Measurements from ENCODE around the gene MECR. TPM values are rescaled to one million over a fixed set of nuclear protein-coding genes. Genes with fewer than 3 reads are reported as not detected.

The MECR gene
- polyA plus RNA-seq, 1 of the 3 experiments (the other 2 are of a cell fraction) = 38.3 TPM

- CTCF ChIA-PET = interaction anchor here (1.3 kb wide), 1 partner anchor 15 kb away, joined by 4 read pairs; no protein-coding TSS in a partner anchor
- POLR2A ChIA-PET = no interaction called here
- Histone ChIP-seq H3K9me3 (no peaks in the 10 kb centered on the region), H3K27ac (ENCODE audit: low read depth in 2 of 2, low read length in 1 of 2) (no peak overlapping the region), H2AFZ (ENCODE audit: low read depth) (no peak overlapping the region), H3K4me1 (ENCODE audit: control insufficient read depth in 1 of 2, insufficient read depth in 2 of 2, low read depth in 1 of 2, low read length in 1 of 2) (peaks cover 0 to 8% of the 10 kb centered on the region in 2 experiments; a peak in 2 of 4 replicates), H3K27me3 (ENCODE audit: insufficient read depth) (no peaks in the 10 kb centered on the region), H4K20me1 (ENCODE audit: insufficient read depth) (no peaks in the 10 kb centered on the region), H3K36me3 (replicated peaks in 1 of 2; ENCODE audit: control insufficient read depth in 1 of 2, insufficient read depth in 2 of 2, low read length in 1 of 2) (peaks cover 23 to 30% of the 10 kb centered on the region in 2 experiments), H3K4me3 (ENCODE audit: low read depth in 2 of 2, low read length in 1 of 2) (no peak overlapping the region), H3K9me2 (no peaks in the 10 kb centered on the region), H3K79me2 (ENCODE audit: insufficient read depth) (no peaks in the 10 kb centered on the region), H3K4me2 (no peak overlapping the region), H3F3A (replicated peaks; ENCODE audit: insufficient read depth) (peaks cover 3% of the 10 kb centered on the region), H3K9ac (no peak overlapping the region)
- no peak for TF ChIP-seq GATA2 (CRISPR knock-in tag; IDR thresholded peaks at IDR 0.05)
- no peak for TF ChIP-seq IRF3 (IDR thresholded peaks at IDR 0.05; ENCODE audit: low read depth, low read length)
- no peak for TF ChIP-seq TAF1 (IDR thresholded peaks at IDR 0.05; ENCODE audit: borderline replicate concordance, low read depth, low read length)
- no peak for TF ChIP-seq RXRA (IDR thresholded peaks at IDR 0.05; ENCODE audit: borderline replicate concordance, low read depth)
- TF ChIP-seq RFX5 (IDR thresholded peaks at IDR 0.05; ENCODE audit: low read length) = no peak
- no peak for TF ChIP-seq YY1 (IDR thresholded peaks at IDR 0.05; ENCODE audit: low read depth)
- TF ChIP-seq MAX (IDR thresholded peaks at IDR 0.05; ENCODE audit: low read depth) = no peak
- TF ChIP-seq FOXJ3 (CRISPR knock-in tag; IDR thresholded peaks at IDR 0.05) = no peak
- TF ChIP-seq FOSL2 (IDR thresholded peaks at IDR 0.05; ENCODE audit: borderline replicate concordance, low read depth) = no peak
- no peak for TF ChIP-seq REST (IDR thresholded peaks at IDR 0.05; ENCODE audit: low read depth, low read length)
- TF ChIP-seq CTCF (IDR thresholded peaks at IDR 0.05) = no peak
- no peak for TF ChIP-seq TCF12 (IDR thresholded peaks at IDR 0.05)
- no peak for TF ChIP-seq GABPA (IDR thresholded peaks at IDR 0.05; ENCODE audit: low read depth)
- TF ChIP-seq TEAD4 (IDR thresholded peaks at IDR 0.05; ENCODE audit: borderline replicate concordance, insufficient read depth) = no peak
- WGBS (ENCODE audit: low lambda C conversion rate) = 83% methylated on average over 5 of the region's 5 CpGs
- no peak for DNase-seq
Observed at GRCh38 chr1:29213055-29213454, 17.7 kb downstream of the MECR start.
